GM23338 (cell line): ENCODE data around the gene TTLL3. TPM values are rescaled to one million over a fixed set of nuclear protein-coding genes. Genes with fewer than 3 reads are reported as not detected.

Experiments used
- ATAC-seq: fragments of 200-7000 bp; cut with Tn5 transposase; 3 replicates; pipeline ENCODE4 v1.9.1; 2020
- DNase-seq: peaks from one replicate; pipeline ENCODE4 v3.0.0-alpha.2; 2015; ENCODE audit warnings: low spot score
- H2AFZ ChIP-seq: fragments of 200-600 bp; sonication (generic); 2 replicates; pipeline ENCODE4 v1.8.0; 2016; ENCODE audit warnings: antibody characterized with exemption, mild to moderate bottlenecking, moderate library complexity
- H3F3A ChIP-seq: fragments of 200-600 bp; sonication (generic); replicated peaks from 2 replicates; pipeline ENCODE4 v1.8.0; 2017; ENCODE audit warnings: antibody characterized with exemption, mixed run types, low read depth
- H3K27ac ChIP-seq: fragments of 200-600 bp; sonication (generic); 2 replicates; pipeline ENCODE4 v1.6.1; 2016; ENCODE audit warnings: low read depth
- H3K27me3 ChIP-seq: fragments of 200-600 bp; sonication (generic); 2 replicates; pipeline ENCODE4 v1.8.0; 2016; ENCODE audit warnings: mild to moderate bottlenecking, mixed run types, moderate library complexity; ENCODE audit not compliant: insufficient read depth
- H3K36me3 ChIP-seq: fragments of 200-600 bp; sonication (generic); 2 replicates; pipeline ENCODE4 v1.8.0; 2016; ENCODE audit warnings: mild to moderate bottlenecking; ENCODE audit not compliant: insufficient read depth
- H3K4me1 ChIP-seq: fragments of 200-600 bp; sonication (generic); 2 replicates; pipeline ENCODE4 v1.8.0; 2016; ENCODE audit warnings: mild to moderate bottlenecking, moderate library complexity; ENCODE audit not compliant: insufficient read depth
- H3K4me2 ChIP-seq: fragments of 200-600 bp; sonication (generic); 2 replicates; pipeline ENCODE4 v1.7.1; 2017; ENCODE audit warnings: mixed run types
- H3K4me3 ChIP-seq: fragments of 200-600 bp; sonication (generic); 2 replicates; pipeline ENCODE4 v1.6.1; 2016; ENCODE audit warnings: mixed run types
- H3K79me2 ChIP-seq: fragments of 200-600 bp; sonication (generic); replicated peaks from 2 replicates; pipeline ENCODE4 v1.8.0; 2017; ENCODE audit warnings: mild to moderate bottlenecking; ENCODE audit not compliant: insufficient read depth
- H3K9me2 ChIP-seq: fragments of 200-600 bp; sonication (generic); 2 replicates; pipeline ENCODE4 v1.8.0; 2017; ENCODE audit not compliant: insufficient read depth
- H4K20me1 ChIP-seq: fragments of 200-600 bp; sonication (generic); replicated peaks from 2 replicates; pipeline ENCODE4 v1.8.0; 2017; ENCODE audit warnings: mild to moderate bottlenecking; ENCODE audit not compliant: insufficient read depth
- H3K27ac Mint-ChIP-seq: 2 replicates; pipeline ENCODE4 v1.8.0; 2020; ENCODE audit warnings: inconsistent platforms, mild to moderate bottlenecking, moderate library complexity, mixed read lengths
- H3K27me3 Mint-ChIP-seq: 3 replicates; pipeline ENCODE4 v1.8.0; 2022; ENCODE audit warnings: low read depth, mild to moderate bottlenecking, moderate library complexity, mixed read lengths, inconsistent platforms; ENCODE audit not compliant: insufficient read depth, poor library complexity
- H3K36me3 Mint-ChIP-seq: 3 replicates; pipeline ENCODE4 v1.8.0; 2021; ENCODE audit warnings: low read depth, mild to moderate bottlenecking, inconsistent platforms, moderate library complexity, mixed read lengths
- H3K4me1 Mint-ChIP-seq: 3 replicates; pipeline ENCODE4 v1.8.0; 2020; ENCODE audit warnings: mild to moderate bottlenecking, inconsistent platforms, mixed read lengths
- H3K4me3 Mint-ChIP-seq: 3 replicates; pipeline ENCODE4 v1.8.0; 2021; ENCODE audit warnings: moderate library complexity, mild to moderate bottlenecking, inconsistent platforms, mixed read lengths
- H3K9me3 Mint-ChIP-seq: 3 replicates; pipeline ENCODE4 v1.8.0; 2020; ENCODE audit warnings: moderate library complexity, mild to moderate bottlenecking, inconsistent platforms, mixed read lengths
- CREB1 ChIP-seq: fragments of 250-450 bp; sonication (Bioruptor Pico); IDR thresholded peaks from 2 replicates; pipeline ENCODE4 v1.5.0; 2020; ENCODE audit warnings: low read depth, mild to moderate bottlenecking, moderate library complexity
- CTCF ChIP-seq, 2 experiments: fragments of 200-600 bp in 1 of 2; sonication (generic) in 1 of 2; conservative IDR thresholded peaks; 2 replicates each; pipeline versions ENCODE4 v1.5.1 to v1.6.1; 2016 to 2017; ENCODE audit warnings: antibody characterized with exemption in 2 of 2, low read depth in 2 of 2, mild to moderate bottlenecking in 2 of 2, moderate library complexity in 1 of 2
- ETS1 ChIP-seq: IDR thresholded peaks from 2 replicates; pipeline ENCODE4 v1.6.1; 2016; ENCODE audit warnings: antibody characterized with exemption
- EZH2 ChIP-seq: fragments of 200-600 bp; sonication (generic); IDR thresholded peaks from one replicate; pipeline ENCODE4 v1.8.0; 2017; ENCODE audit warnings: antibody characterized with exemption, mild to moderate bottlenecking, low read depth; ENCODE audit not compliant: unreplicated experiment
- EZH2phosphoT487 ChIP-seq: fragments of 200-600 bp; sonication (generic); IDR thresholded peaks from one replicate; pipeline ENCODE4 v1.8.1; 2018; ENCODE audit warnings: antibody characterized with exemption; ENCODE audit not compliant: unreplicated experiment
- JUNB ChIP-seq: IDR thresholded peaks from one replicate; pipeline ENCODE4 v1.6.1; 2016; ENCODE audit warnings: antibody characterized with exemption; ENCODE audit not compliant: unreplicated experiment
- NANOG ChIP-seq: IDR thresholded peaks from 2 replicates; pipeline ENCODE4 v1.6.1; 2016; ENCODE audit warnings: antibody characterized with exemption, borderline replicate concordance
- POLR2AphosphoS5 ChIP-seq: IDR thresholded peaks from 2 replicates; pipeline ENCODE4 v1.6.1; 2016; ENCODE audit warnings: antibody characterized with exemption, low read depth
- REST ChIP-seq: IDR thresholded peaks from one replicate; pipeline ENCODE4 v1.6.1; 2018; ENCODE audit warnings: antibody characterized with exemption; ENCODE audit not compliant: unreplicated experiment
- STAT1 ChIP-seq: IDR thresholded peaks from one replicate; pipeline ENCODE4 v1.6.1; 2016; ENCODE audit warnings: antibody characterized with exemption; ENCODE audit not compliant: unreplicated experiment
- ZNF114 ChIP-seq: fragments of 250-450 bp; sonication (Bioruptor Pico); IDR thresholded peaks from 2 replicates; pipeline ENCODE4 v1.5.0; 2020; ENCODE audit warnings: mild to moderate bottlenecking, moderate library complexity
- ZNF331 ChIP-seq: fragments of 250-450 bp; sonication (Bioruptor Pico); IDR thresholded peaks from 2 replicates; pipeline ENCODE4 v1.5.0; 2020; ENCODE audit warnings: low read depth, mild to moderate bottlenecking, moderate library complexity
- ZNF462 ChIP-seq: fragments of 250-450 bp; sonication (Bioruptor Pico); IDR thresholded peaks from 2 replicates; pipeline ENCODE4 v1.5.0; 2020; ENCODE audit warnings: mild to moderate bottlenecking, moderate library complexity
- polyA plus RNA-seq: library from polyadenylated mRNA; unstranded; fragments of >200 nt; fragmentation: Nextera tagmentation; extraction: Ambion mirVana; gene quantifications from 2 replicates; pipeline ENCODE4 v1.2.1, GENCODE V29; 2016
- total RNA-seq: library from RNA; depleted of rRNA; stranded (reverse); fragments of >200 nt; shearing (Covaris generic); gene quantifications from 2 replicates; pipeline ENCODE4 v1.2.3, GENCODE V29; 2014

TTLL3 gene
- total and polyA plus RNA-seq, 2 experiments from 2014 or later = 3.7 to 5.3 TPM

GRCh38 chr3:9838856-9839255 lies 28.8 kb downstream of the TTLL3 start:
- Histone ChIP-seq H3K4me3 (no peak overlapping the region), H3F3A (peaks cover 16% of the 10 kb centered on the region; the same call in 1 of the 2 replicates), H2AFZ (no peak overlapping the region), H3K27me3 (no peaks in the 10 kb centered on the region), H3K36me3 (0 out of 2 replicates have a peak, but pooled peaks cover 4% of the 10 kb centered on the region), H3K79me2 (peaks cover 6% of the 10 kb centered on the region), H3K4me2 (no peak overlapping the region), H3K27ac (no peak overlapping the region), H3K4me1 (peaks cover 6% of the 10 kb centered on the region; the same call in 1 of the 2 replicates), H4K20me1 (peaks cover 6% of the 10 kb centered on the region; the same call in 1 of the 2 replicates), H3K9me2 (no peaks in the 10 kb centered on the region)
- ATAC-seq (no peak), DNase-seq (no peak)
- H3K27me3 Mint-ChIP-seq = peaks cover 11% of the 10 kb centered on the region
- H3K4me1 Mint-ChIP-seq = peaks cover 4% of the 10 kb centered on the region
- TF ChIP-seq CREB1 (CRISPR knock-in tag) = no peak
- no peak for TF ChIP-seq REST
- TF ChIP-seq ZNF331 (CRISPR knock-in tag) = no peak
- no peak for TF ChIP-seq ZNF114 (CRISPR knock-in tag)
- no peak for TF ChIP-seq CTCF (conservative IDR thresholded peaks at IDR 0.05; ENCODE audit: low read depth in 2 of 2)
- TF ChIP-seq JUNB = no peak
- no peak for TF ChIP-seq NANOG
- no peak for TF ChIP-seq POLR2AphosphoS5
- no peak for TF ChIP-seq EZH2
- TF ChIP-seq EZH2phosphoT487 = no peak
- no peak for TF ChIP-seq ETS1
- no peak for TF ChIP-seq ZNF462 (CRISPR knock-in tag)
- no peak for TF ChIP-seq STAT1
- H3K9me3 Mint-ChIP-seq = no peaks in the 10 kb centered on the region; the same call in 2 of the 3 replicates
- H3K27ac Mint-ChIP-seq = no peak overlapping the region
- H3K36me3 Mint-ChIP-seq = peaks cover 44% of the 10 kb centered on the region
- no peak overlapping the region for H3K4me3 Mint-ChIP-seq
